IMR-90 (cell line): ENCODE results near the gene SNAPIN. TPM values are rescaled to one million over a fixed set of nuclear protein-coding genes. Genes with fewer than 3 reads are reported as not detected.
A peak's percentile ranks its signal among the peaks of the same experiment; 100 is the strongest.

Experiments used
- ATAC-seq: fragments of 200-7000 bp; cut with Tn5 transposase; 2 replicates; pipeline ENCODE4 v1.9.1; 2020; ENCODE audit warnings: low read depth, mild to moderate bottlenecking, moderate library complexity
- BruUV-seq: library from RNA; stranded (reverse); fragments of 400-500 nt; replicated peaks from 2 replicates; lab custom pipeline; 2021; lab: Mats Ljungman, UMichigan
- CTCF ChIA-PET: fragments of 300-600 bp; formaldehyde crosslinking; extraction: SDS; loops from one replicate; lab custom pipeline; 2021; ENCODE audit warnings: antibody characterized with exemption; lab: Yijun Ruan, JAX
- POLR2A ChIA-PET: fragments of 300-600 bp; sonication (Branson Sonifier 250); formaldehyde crosslinking; loops from one replicate; lab custom pipeline; 2022; ENCODE audit warnings: antibody characterized with exemption; ENCODE audit not compliant: unreplicated experiment; lab: Charles Lee
- DNase-seq: peaks from one replicate; pipeline ENCODE4 v3.0.0; 2013
- H2AFZ ChIP-seq: replicated peaks from 2 replicates; pipeline ENCODE3; 2013; ENCODE audit warnings: low read length, mild to moderate bottlenecking; ENCODE audit not compliant: poor library complexity
- H2AK5ac ChIP-seq: 2 replicates; pipeline ENCODE4 v1.6.1; 2013; ENCODE audit warnings: low read depth, low read length, inconsistent platforms
- H2AK9ac ChIP-seq: replicated peaks from 2 replicates; pipeline ENCODE3; 2013; ENCODE audit warnings: mild to moderate bottlenecking, low read depth, low read length, moderate library complexity; ENCODE audit not compliant: poor library complexity
- H2BK120ac ChIP-seq: 2 replicates; pipeline ENCODE4 v1.6.1; 2013; ENCODE audit warnings: low read depth, low read length, inconsistent platforms
- H2BK15ac ChIP-seq: 3 replicates; pipeline ENCODE4 v1.6.1; 2013; ENCODE audit warnings: low read depth, low read length, inconsistent platforms
- H2BK20ac ChIP-seq: 2 replicates; pipeline ENCODE4 v1.6.1; 2013; ENCODE audit warnings: low read depth, mild to moderate bottlenecking, inconsistent platforms, low read length, moderate library complexity
- H2BK5ac ChIP-seq: 2 replicates; pipeline ENCODE4 v1.6.1; 2013; ENCODE audit warnings: mild to moderate bottlenecking, low read depth, low read length, inconsistent platforms; ENCODE audit not compliant: poor library complexity, severe bottlenecking
- H3K14ac ChIP-seq: replicated peaks from 2 replicates; pipeline ENCODE4 v1.6.1; 2013; ENCODE audit warnings: low read depth, low read length, inconsistent platforms
- H3K18ac ChIP-seq: 2 replicates; pipeline ENCODE4 v1.6.1; 2013; ENCODE audit warnings: low read depth, low read length, control low read depth
- H3K23ac ChIP-seq: 2 replicates; pipeline ENCODE4 v1.6.1; 2013; ENCODE audit warnings: low read depth, low read length, inconsistent platforms
- H3K27ac ChIP-seq: 2 replicates; pipeline ENCODE4 v1.5.1; 2013; ENCODE audit warnings: mild to moderate bottlenecking, control low read depth, low read length; ENCODE audit not compliant: insufficient read depth
- H3K27me3 ChIP-seq: 2 replicates; pipeline ENCODE4 v1.6.1; 2013; ENCODE audit warnings: low read length; ENCODE audit not compliant: control insufficient read depth, insufficient read depth
- H3K36me3 ChIP-seq: 2 replicates; pipeline ENCODE4 v1.6.1; 2013; ENCODE audit warnings: low read length, mixed read lengths; ENCODE audit not compliant: control insufficient read depth, insufficient read depth
- H3K4ac ChIP-seq: 2 replicates; pipeline ENCODE4 v1.6.1; 2013; ENCODE audit warnings: low read depth, low read length, inconsistent platforms
- H3K4me1 ChIP-seq: 2 replicates; pipeline ENCODE4 v1.6.1; 2013; ENCODE audit warnings: low read length, mixed read lengths; ENCODE audit not compliant: control insufficient read depth, insufficient read depth
- H3K4me2 ChIP-seq: 2 replicates; pipeline ENCODE4 v1.6.1; 2013; ENCODE audit warnings: low read depth, mild to moderate bottlenecking, control low read depth, low read length, moderate library complexity
- H3K4me3 ChIP-seq: 2 replicates; pipeline ENCODE4 v1.5.1; 2013; ENCODE audit warnings: low read depth, mild to moderate bottlenecking, control low read depth, low read length, moderate library complexity; ENCODE audit not compliant: insufficient read depth
- H3K56ac ChIP-seq: 2 replicates; pipeline ENCODE4 v1.6.1; 2013; ENCODE audit warnings: low read length, inconsistent platforms; ENCODE audit not compliant: insufficient read depth; ENCODE audit errors: extremely low read depth
- H3K79me1 ChIP-seq, 2 experiments: 2 replicates each; pipeline ENCODE4 v1.6.1; 2013; ENCODE audit warnings: low read length in 2 of 2, inconsistent platforms in 1 of 2, low read depth in 1 of 2
- H3K9ac ChIP-seq: 2 replicates; pipeline ENCODE4 v1.6.1; 2013; ENCODE audit warnings: low read depth, low read length, control low read depth
- H3K9me1 ChIP-seq: 2 replicates; pipeline ENCODE4 v1.6.1; 2013; ENCODE audit warnings: low read length, inconsistent platforms; ENCODE audit not compliant: insufficient read depth
- H3K9me3 ChIP-seq: 2 replicates; pipeline ENCODE4 v1.6.1; 2013; ENCODE audit warnings: low read length; ENCODE audit not compliant: control insufficient read depth, insufficient read depth
- H4K20me1 ChIP-seq: 2 replicates; pipeline ENCODE4 v1.6.1; 2013; ENCODE audit warnings: low read length, inconsistent platforms; ENCODE audit not compliant: insufficient read depth
- H4K5ac ChIP-seq: 2 replicates; pipeline ENCODE4 v1.6.1; 2013; ENCODE audit warnings: mild to moderate bottlenecking, low read depth, low read length, control low read depth
- H4K8ac ChIP-seq, 2 experiments: 2 replicates each; pipeline ENCODE4 v1.6.1; 2013; ENCODE audit warnings: low read depth in 2 of 2, low read length in 2 of 2, control low read depth in 1 of 2, inconsistent platforms in 1 of 2
- H4K91ac ChIP-seq: 2 replicates; pipeline ENCODE4 v1.6.1; 2013; ENCODE audit warnings: low read depth, low read length, inconsistent platforms; ENCODE audit not compliant: insufficient read depth
- CHD1 ChIP-seq: IDR thresholded peaks from 2 replicates; pipeline ENCODE4 v1.6.1; 2012; ENCODE audit warnings: low read depth, low read length, improper control_type of control experiment
- MAZ ChIP-seq: IDR thresholded peaks from 2 replicates; pipeline ENCODE4 v1.6.1; 2012; ENCODE audit warnings: low read depth, mild to moderate bottlenecking, low read length, improper control_type of control experiment, moderate library complexity, borderline replicate concordance
- RAD21 ChIP-seq: IDR thresholded peaks from 2 replicates; pipeline ENCODE4 v1.6.1; 2012; ENCODE audit warnings: low read length, improper control_type of control experiment
- RCOR1 ChIP-seq: IDR thresholded peaks from 2 replicates; pipeline ENCODE4 v1.6.1; 2012; ENCODE audit warnings: mild to moderate bottlenecking, low read length, improper control_type of control experiment; ENCODE audit not compliant: insufficient replicate concordance
- SMC3 ChIP-seq: fragments of 150-350 bp; IDR thresholded peaks from 2 replicates; pipeline ENCODE4 v1.6.1; 2016; ENCODE audit warnings: low read depth, mild to moderate bottlenecking, antibody characterized with exemption, low read length, moderate library complexity
- WGBS, 2 experiments: methylation state at CpG; one replicate each; pipeline versions ENCODE4 v1.1.5 to v1.1.7; 2013; ENCODE audit warnings: missing lambda C conversion rate in 2 of 2; ENCODE audit not compliant: insufficient read length in 1 of 2; ENCODE audit errors: extremely low coverage in 2 of 2; 5-methylcytosine and 5-hydroxymethylcytosine counted together
- dilution Hi-C: fragments of 300-500 bp; cut with HindIII; formaldehyde crosslinking; loops from one replicate; pipeline ENCODE4 v1.14.3; 2018; ENCODE audit warnings: low sequenced_read_pairs; ENCODE audit not compliant: unreplicated experiment
- in situ Hi-C: fragments of 300-500 bp; cut with MboI; formaldehyde crosslinking; loops from 3 replicates; pipeline ENCODE4 v1.14.3; 2019; ENCODE audit warnings: low sequenced_read_pairs, inconsistent platforms, mixed read lengths
- intact Hi-C: fragments of 100-400 bp; cut with micrococcal nuclease; formaldehyde crosslinking; loops from 2 replicates; pipeline ENCODE4 v1.10.0; 2022
- polyA plus RNA-seq, 3 experiments: library from polyadenylated mRNA; depleted of rRNA; stranded (reverse); fragments of >200 nt; gene quantifications; 2 replicates each; pipeline ENCODE4 v1.2.3, GENCODE V29; 2012; ENCODE audit warnings: low replicate concordance in 1 of 3
- total RNA-seq: library from RNA; depleted of rRNA; stranded (reverse); fragments of >200 nt; gene quantifications from 2 replicates; pipeline ENCODE4 v1.2.3, GENCODE V29; 2012
- TF ChIP-seq, protein P1 (sequence below): fragments of 150-350 bp; IDR thresholded peaks from 2 replicates; pipeline ENCODE4 v1.6.1; 2016; ENCODE audit warnings: low read depth, mild to moderate bottlenecking, low read length, moderate library complexity, borderline replicate concordance

Gene SNAPIN
- total and polyA plus RNA-seq, 2 of the 4 experiments (the other 2 are of a cell fraction): 37.4 to 40.9 TPM

DNA sequence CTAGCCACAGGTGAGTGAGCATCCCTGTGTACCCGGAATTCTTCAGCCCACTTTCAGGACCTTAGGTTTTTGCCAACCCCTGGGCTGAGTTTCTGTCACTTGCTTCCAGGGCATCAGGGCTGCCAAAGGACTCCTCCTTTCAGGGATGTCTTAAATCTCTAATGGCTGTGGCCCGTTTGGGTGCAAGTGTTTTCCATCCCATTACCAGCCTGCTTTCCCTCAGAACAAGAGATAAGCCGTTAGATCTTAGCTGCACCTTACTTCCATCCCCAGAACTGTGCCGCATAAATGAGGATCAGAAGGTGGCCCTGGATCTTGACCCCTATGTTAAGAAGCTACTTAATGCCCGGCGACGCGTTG lies 652 bp downstream of the SNAPIN start:
- peak overlapping the region; percentile 85 for H3K9ac ChIP-seq
- peak overlapping the region; percentile 50 for H2AK9ac ChIP-seq
- H4K20me1 ChIP-seq: no peaks in the 10 kb centered on the region
- H2BK15ac ChIP-seq: no peak overlapping the region
- dilution Hi-C loops: no loop called here
- no peak overlapping the region for H2BK120ac ChIP-seq
- 0 out of 2 replicates have a peak overlapping the region, but pooled peaks have one; percentile 8 for H4K91ac ChIP-seq
- ChIA-PET POLR2A (no interaction called here), CTCF (interaction anchor here (0.7 to 1.5 kb wide), 3 partner anchors 25 to 127 kb away, joined by 3 to 4 read pairs (median 3); partner anchors contain the start of gene CHTOP)
- peak overlapping the region; percentile 92 for H3K27ac ChIP-seq
- WGBS, 2 experiments: 22% methylated on average over 3 of the region's 8 CpGs; no CpG with 5 or more reads in 1 of the 2 experiments
- peak overlapping the region; percentile 83 for H3K4me2 ChIP-seq
- no peaks in the 10 kb centered on the region for H3K27me3 ChIP-seq
- TF ChIP-seq CHD1 (no peak), SMC3 (no peak), RCOR1 (no peak), MAZ (no peak), RAD21 (no peak)
- TF ChIP-seq, protein P1, sequence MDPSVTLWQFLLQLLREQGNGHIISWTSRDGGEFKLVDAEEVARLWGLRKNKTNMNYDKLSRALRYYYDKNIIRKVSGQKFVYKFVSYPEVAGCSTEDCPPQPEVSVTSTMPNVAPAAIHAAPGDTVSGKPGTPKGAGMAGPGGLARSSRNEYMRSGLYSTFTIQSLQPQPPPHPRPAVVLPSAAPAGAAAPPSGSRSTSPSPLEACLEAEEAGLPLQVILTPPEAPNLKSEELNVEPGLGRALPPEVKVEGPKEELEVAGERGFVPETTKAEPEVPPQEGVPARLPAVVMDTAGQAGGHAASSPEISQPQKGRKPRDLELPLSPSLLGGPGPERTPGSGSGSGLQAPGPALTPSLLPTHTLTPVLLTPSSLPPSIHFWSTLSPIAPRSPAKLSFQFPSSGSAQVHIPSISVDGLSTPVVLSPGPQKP: no peak
- peak overlapping the region; percentile 4; the same call in 1 of the 2 replicates for H4K5ac ChIP-seq
- ATAC-seq: peak; percentile 1; the same call in 1 of the 2 replicates
- no peak overlapping the region for H3K18ac ChIP-seq
- no peak overlapping the region for H2BK20ac ChIP-seq
- H3K14ac ChIP-seq: peak overlapping the region; percentile 77
- H2AK5ac ChIP-seq: peak overlapping the region; percentile 73; the same call in 1 of the 2 replicates
- peaks cover 14 to 24% of the 10 kb centered on the region in 2 experiments; a peak in 3 of 4 replicates for H3K79me1 ChIP-seq
- in situ Hi-C loops: no loop called here
- H2BK5ac ChIP-seq: no peak overlapping the region
- H3K4me1 ChIP-seq: peaks cover 3% of the 10 kb centered on the region
- H3K9me3 ChIP-seq: no peaks in the 10 kb centered on the region
- peak overlapping the region; percentile 7 to 79; a peak in 2 of 4 replicates for H4K8ac ChIP-seq
- H3K36me3 ChIP-seq: peaks cover 29% of the 10 kb centered on the region
- peak overlapping the region; percentile 96 for H2AFZ ChIP-seq
- intact Hi-C loops: loop anchor here (2.0 kb wide), 1 partner anchor 86 kb away; no protein-coding TSS in a partner anchor
- H3K23ac ChIP-seq: peak overlapping the region; percentile 41
- no TSS peak for BruUV-seq
- H3K4me3 ChIP-seq: peak overlapping the region; percentile 94
- peak overlapping the region; percentile 74 for H3K4ac ChIP-seq
- no peaks in the 10 kb centered on the region; the same call in 1 of the 2 replicates for H3K9me1 ChIP-seq
- DNase-seq: no peak
- peak overlapping the region; percentile 48; the same call in 1 of the 2 replicates for H3K56ac ChIP-seq
